ENCODE measurements around the gene RHCG.

Gene RHCG

GRCh38 chr15:89502867-89503595 lies 6.6 kb upstream of the RHCG start:
- DNase-seq, result no peak

GRCh38 chr15:89501646-89502045 lies 5.3 kb upstream of the RHCG start:
- no peak for DNase-seq

GRCh38 chr15:89500397-89501270 lies 4.3 kb upstream of the RHCG start:
- no peak for DNase-seq

GRCh38 chr15:89499156-89499555 lies 2.8 kb upstream of the RHCG start:
- no peak for DNase-seq

GRCh38 chr15:89498574-89498906 lies 2.2 kb upstream of the RHCG start:
- no peak for DNase-seq

- no peak for DNase-seq
Measured at GRCh38 chr15:89497231-89497630, 848 bp upstream of the RHCG start.

- no peak for DNase-seq
Measured at GRCh38 chr15:89495638-89496145, 691 bp downstream of the RHCG start.

- peak; percentile 16 for DNase-seq
Measured at GRCh38 chr15:89494941-89495637, 1.3 kb downstream of the RHCG start.

GRCh38 chr15:89494031-89494430 lies 2.4 kb downstream of the RHCG start:
- DNase-seq, result no peak

- no peak for DNase-seq
Measured at GRCh38 chr15:89492934-89493631, 3.3 kb downstream of the RHCG start.

- DNase-seq, result no peak
Measured at GRCh38 chr15:89492111-89492641, 4.2 kb downstream of the RHCG start.

- no peak for DNase-seq
Measured at GRCh38 chr15:89490814-89491315, 5.5 kb downstream of the RHCG start.

GRCh38 chr15:89490081-89490813 lies 6.1 kb downstream of the RHCG start:
- DNase-seq, result no peak

- DNase-seq, result no peak
Measured at GRCh38 chr15:89489376-89489775, 7.0 kb downstream of the RHCG start.

- no peak for DNase-seq
Measured at GRCh38 chr15:89487791-89488190, 8.6 kb downstream of the RHCG start.

GRCh38 chr15:89486726-89487050 lies 9.7 kb downstream of the RHCG start:
- no peak for DNase-seq

- DNase-seq, result no peak
Measured at GRCh38 chr15:89483079-89483478, 13.3 kb downstream of the RHCG start.

- DNase-seq, result peak; percentile 52
Measured at GRCh38 chr15:89482139-89482538, 14.2 kb downstream of the RHCG start.

- no peak for DNase-seq
Measured at GRCh38 chr15:89480505-89480904, 15.9 kb downstream of the RHCG start.

GRCh38 chr15:89479173-89479572 lies 17.2 kb downstream of the RHCG start:
- DNase-seq, result no peak

GRCh38 chr15:89477411-89478242 lies 18.8 kb downstream of the RHCG start:
- no peak for DNase-seq

Data from EL (cell line).